ENCODE results near the gene C2CD2L. TPM values are rescaled to one million over a fixed set of nuclear protein-coding genes. Genes with fewer than 3 reads are reported as not detected.

Gene C2CD2L
- total and polyA plus RNA-seq, 2 of the 13 experiments (the other 11 are each of a cell fraction or from before 2014, with no cell fraction given): 3.7 to 5.5 TPM

DNA sequence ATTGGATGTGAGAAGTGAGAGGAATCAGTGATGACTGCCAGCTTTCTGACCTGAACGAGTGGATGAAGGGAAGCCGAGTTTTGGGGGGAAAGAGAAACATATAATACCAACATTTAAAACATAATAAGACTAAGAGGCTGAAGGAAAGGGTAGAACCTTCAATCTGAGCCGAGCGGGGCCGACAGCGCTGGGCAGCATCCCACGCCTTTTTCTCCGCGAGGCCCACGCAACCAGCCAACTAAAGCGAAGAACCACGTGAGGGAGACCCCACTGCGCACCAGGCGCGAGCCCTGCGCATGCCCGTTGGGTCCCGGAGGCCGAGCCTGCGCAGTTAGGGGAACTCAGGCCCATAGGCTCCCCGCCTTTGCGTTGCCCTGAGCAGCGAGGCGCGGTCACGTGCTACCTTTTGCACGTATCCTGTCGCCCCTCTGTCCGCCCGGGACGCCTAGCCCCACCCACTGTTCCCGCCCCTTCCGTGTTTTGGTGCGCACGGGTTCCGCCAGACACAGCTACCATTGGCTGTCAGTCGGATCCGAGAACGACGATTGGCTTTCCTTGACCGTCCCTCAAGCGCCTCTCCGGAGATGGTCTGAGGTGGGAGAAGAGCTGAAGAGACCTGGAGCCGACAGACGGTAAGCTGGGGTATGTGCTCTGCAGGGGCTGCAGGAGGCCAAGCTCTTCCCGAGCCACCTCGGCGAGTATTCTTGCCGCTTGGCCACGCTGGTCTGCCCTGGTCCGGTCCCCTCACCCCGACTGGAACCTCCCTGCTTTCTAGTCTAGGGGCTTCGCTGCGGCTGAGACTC is 14.1 kb downstream of the C2CD2L start, which contains the start of gene HINFP (continued):
- TF ChIP-seq ARID4A (CRISPR knock-in tag; IDR thresholded peaks at IDR 0.05; ENCODE audit: borderline replicate concordance) (peak; percentile 90), HMG20B (CRISPR knock-in tag; conservative IDR thresholded peaks at IDR 0.05) (no peak), ZSCAN30 (CRISPR knock-in tag; IDR thresholded peaks at IDR 0.05) (no peak), DBP (CRISPR knock-in tag; IDR thresholded peaks at IDR 0.05; ENCODE audit: not compliant biosample characterization) (peak; percentile 75), HNF1B (CRISPR knock-in tag; IDR thresholded peaks at IDR 0.05) (no peak), PHF21A (CRISPR knock-in tag; IDR thresholded peaks at IDR 0.05) (peak; percentile 23; the same call in 1 of the 2 replicates), ZFP36L1 (CRISPR knock-in tag; IDR thresholded peaks at IDR 0.05) (no peak), NONO (IDR thresholded peaks at IDR 0.05) (no peak), NONO (CRISPR knock-in tag; conservative IDR thresholded peaks at IDR 0.05) (peak; percentile 51; the same call in 1 of the 2 replicates), FOXJ3 (CRISPR knock-in tag; IDR thresholded peaks at IDR 0.05; ENCODE audit: borderline replicate concordance) (no peak)
- TF ChIP-seq, protein P1, sequence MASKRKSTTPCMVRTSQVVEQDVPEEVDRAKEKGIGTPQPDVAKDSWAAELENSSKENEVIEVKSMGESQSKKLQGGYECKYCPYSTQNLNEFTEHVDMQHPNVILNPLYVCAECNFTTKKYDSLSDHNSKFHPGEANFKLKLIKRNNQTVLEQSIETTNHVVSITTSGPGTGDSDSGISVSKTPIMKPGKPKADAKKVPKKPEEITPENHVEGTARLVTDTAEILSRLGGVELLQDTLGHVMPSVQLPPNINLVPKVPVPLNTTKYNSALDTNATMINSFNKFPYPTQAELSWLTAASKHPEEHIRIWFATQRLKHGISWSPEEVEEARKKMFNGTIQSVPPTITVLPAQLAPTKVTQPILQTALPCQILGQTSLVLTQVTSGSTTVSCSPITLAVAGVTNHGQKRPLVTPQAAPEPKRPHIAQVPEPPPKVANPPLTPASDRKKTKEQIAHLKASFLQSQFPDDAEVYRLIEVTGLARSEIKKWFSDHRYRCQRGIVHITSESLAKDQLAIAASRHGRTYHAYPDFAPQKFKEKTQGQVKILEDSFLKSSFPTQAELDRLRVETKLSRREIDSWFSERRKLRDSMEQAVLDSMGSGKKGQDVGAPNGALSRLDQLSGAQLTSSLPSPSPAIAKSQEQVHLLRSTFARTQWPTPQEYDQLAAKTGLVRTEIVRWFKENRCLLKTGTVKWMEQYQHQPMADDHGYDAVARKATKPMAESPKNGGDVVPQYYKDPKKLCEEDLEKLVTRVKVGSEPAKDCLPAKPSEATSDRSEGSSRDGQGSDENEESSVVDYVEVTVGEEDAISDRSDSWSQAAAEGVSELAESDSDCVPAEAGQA (IDR thresholded peaks at IDR 0.05; ENCODE audit: low read depth): no peak
- TF ChIP-seq, protein P1 (CRISPR knock-in tag; IDR thresholded peaks at IDR 0.05; ENCODE audit: borderline replicate concordance): no peak
- TF ChIP-seq, protein P2, sequence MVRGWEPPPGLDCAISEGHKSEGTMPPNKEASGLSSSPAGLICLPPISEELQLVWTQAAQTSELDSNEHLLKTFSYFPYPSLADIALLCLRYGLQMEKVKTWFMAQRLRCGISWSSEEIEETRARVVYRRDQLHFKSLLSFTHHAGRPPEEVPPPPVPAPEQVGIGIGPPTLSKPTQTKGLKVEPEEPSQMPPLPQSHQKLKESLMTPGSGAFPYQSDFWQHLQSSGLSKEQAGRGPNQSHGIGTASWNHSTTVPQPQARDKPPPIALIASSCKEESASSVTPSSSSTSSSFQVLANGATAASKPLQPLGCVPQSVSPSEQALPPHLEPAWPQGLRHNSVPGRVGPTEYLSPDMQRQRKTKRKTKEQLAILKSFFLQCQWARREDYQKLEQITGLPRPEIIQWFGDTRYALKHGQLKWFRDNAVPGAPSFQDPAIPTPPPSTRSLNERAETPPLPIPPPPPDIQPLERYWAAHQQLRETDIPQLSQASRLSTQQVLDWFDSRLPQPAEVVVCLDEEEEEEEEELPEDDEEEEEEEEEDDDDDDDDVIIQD (CRISPR knock-in tag; IDR thresholded peaks at IDR 0.05; ENCODE audit: low read depth): peak; percentile 22; the same call in 1 of the 2 replicates

Data from HepG2 (cell line).